ENCODE measurements around the gene ARL4A.
"Not testable (repeated sequence)": the region's sequence is repeated elsewhere in the genome, so short reads cannot be mapped to it uniquely, and the experiment has no call there.

Gene ARL4A

GRCh38 chr7:12683678-12684585, 3.5 kb upstream of the ARL4A start:
- Mint-ChIP-seq H3K27me3 (ENCODE audit: low read depth, poor library complexity) (peaks cover 7% of the 10 kb centered on the region), H3K9me3 (peaks cover 4% of the 10 kb centered on the region), H3K4me3 (no peak overlapping the region), H3K36me3 (ENCODE audit: low read depth) (no peaks in the 10 kb centered on the region), H3K27ac (no peak overlapping the region), H3K4me1 (peaks cover 22% of the 10 kb centered on the region)
- peak; percentile 16 for TF ChIP-seq CTCF (IDR thresholded peaks at IDR 0.05)
- DNase-seq: no peak

- H3K4me3 Mint-ChIP-seq: no peak overlapping the region
- H3K27me3 Mint-ChIP-seq (ENCODE audit: low read depth, poor library complexity): peaks cover 7% of the 10 kb centered on the region
- no peak for TF ChIP-seq CTCF (IDR thresholded peaks at IDR 0.05)
- DNase-seq: no peak
- H3K27ac Mint-ChIP-seq: no peak overlapping the region
- peaks cover 4% of the 10 kb centered on the region for H3K9me3 Mint-ChIP-seq
- no peaks in the 10 kb centered on the region for H3K36me3 Mint-ChIP-seq (ENCODE audit: low read depth)
- H3K4me1 Mint-ChIP-seq: peaks cover 30% of the 10 kb centered on the region
Observed at GRCh38 chr7:12684733-12685132, 2.7 kb upstream of the ARL4A start.

GRCh38 chr7:12685550-12685949, 1.9 kb upstream of the ARL4A start:
- peak; percentile 13 for DNase-seq
- Mint-ChIP-seq H3K27me3 (ENCODE audit: low read depth, poor library complexity) (peaks cover 7% of the 10 kb centered on the region), H3K27ac (no peak overlapping the region), H3K9me3 (peaks cover 4% of the 10 kb centered on the region), H3K4me1 (peaks cover 38% of the 10 kb centered on the region), H3K36me3 (ENCODE audit: low read depth) (no peaks in the 10 kb centered on the region), H3K4me3 (peak overlapping the region; percentile 68)
- TF ChIP-seq CTCF (IDR thresholded peaks at IDR 0.05): no peak

GRCh38 chr7:12686234-12686890, 1.1 kb upstream of the ARL4A start:
- DNase-seq: peak; percentile 89
- Mint-ChIP-seq H3K27me3 (ENCODE audit: low read depth, poor library complexity) (peaks cover 7% of the 10 kb centered on the region), H3K4me3 (peak overlapping the region; percentile 89), H3K36me3 (ENCODE audit: low read depth) (no peaks in the 10 kb centered on the region), H3K4me1 (peaks cover 43% of the 10 kb centered on the region), H3K27ac (peak overlapping the region; percentile 96), H3K9me3 (peaks cover 4% of the 10 kb centered on the region)
- peak; percentile 78 for TF ChIP-seq CTCF (IDR thresholded peaks at IDR 0.05)

- TF ChIP-seq CTCF (IDR thresholded peaks at IDR 0.05): no peak
- DNase-seq: no peak
- peaks cover 4% of the 10 kb centered on the region for H3K9me3 Mint-ChIP-seq
- H3K36me3 Mint-ChIP-seq (ENCODE audit: low read depth): no peaks in the 10 kb centered on the region
- H3K27ac Mint-ChIP-seq: peak overlapping the region; percentile 34
- peaks cover 43% of the 10 kb centered on the region for H3K4me1 Mint-ChIP-seq
- H3K4me3 Mint-ChIP-seq: peak overlapping the region; percentile 89
- peaks cover 2% of the 10 kb centered on the region for H3K27me3 Mint-ChIP-seq (ENCODE audit: low read depth, poor library complexity)
Observed at GRCh38 chr7:12687718-12688171, 312 bp downstream of the ARL4A start.

GRCh38 chr7:12688485-12689170, 1.2 kb downstream of the ARL4A start:
- peaks cover 43% of the 10 kb centered on the region for H3K4me1 Mint-ChIP-seq
- not testable (repeated sequence) for H3K36me3 Mint-ChIP-seq (ENCODE audit: low read depth); DNase-seq; H3K9me3 Mint-ChIP-seq; H3K27me3 Mint-ChIP-seq (ENCODE audit: low read depth, poor library complexity)
- peak overlapping the region; percentile 32 for H3K27ac Mint-ChIP-seq
- peak overlapping the region; percentile 89 for H3K4me3 Mint-ChIP-seq
